DOHH2 (cell line): ENCODE results near the gene INF2.

ENCODE experiments used
- H3F3A ChIP-seq: fragments of 200-600 bp; sonication (generic), shearing (Covaris generic); 2 replicates; pipeline ENCODE4 v1.6.0; 2016; ENCODE audit warnings: antibody characterized with exemption, mild to moderate bottlenecking; ENCODE audit not compliant: control insufficient read depth, insufficient read depth
- H3K27ac ChIP-seq: fragments of 200-600 bp; sonication (generic); 2 replicates; pipeline ENCODE4 v1.5.1; 2014; ENCODE audit warnings: low read depth, mild to moderate bottlenecking, low read length, moderate library complexity
- H3K27me3 ChIP-seq: fragments of 200-600 bp; sonication (generic); 2 replicates; pipeline ENCODE4 v1.6.1; 2014; ENCODE audit warnings: mild to moderate bottlenecking, low read length, mixed read lengths; ENCODE audit not compliant: control insufficient read depth
- H3K36me3 ChIP-seq: fragments of 200-600 bp; sonication (generic); 2 replicates; pipeline ENCODE4 v1.6.1; 2014; ENCODE audit warnings: mild to moderate bottlenecking, low read length, moderate library complexity, mixed read lengths; ENCODE audit not compliant: control insufficient read depth
- H3K4me1 ChIP-seq: fragments of 200-600 bp; sonication (generic); 2 replicates; pipeline ENCODE4 v1.6.1; 2014; ENCODE audit warnings: mild to moderate bottlenecking, low read length, mixed read lengths; ENCODE audit not compliant: control insufficient read depth
- H3K4me2 ChIP-seq: fragments of 200-600 bp; sonication (generic); 2 replicates; pipeline ENCODE4 v1.6.0; 2014; ENCODE audit warnings: mild to moderate bottlenecking, low read length, moderate library complexity
- H3K4me3 ChIP-seq: fragments of 200-600 bp; sonication (generic); 2 replicates; pipeline ENCODE4 v1.5.1; 2014; ENCODE audit warnings: mild to moderate bottlenecking, low read length, mixed read lengths
- H3K79me2 ChIP-seq: fragments of 200-600 bp; sonication (generic); 2 replicates; pipeline ENCODE4 v1.6.1; 2014; ENCODE audit warnings: mild to moderate bottlenecking, low read length, mixed read lengths; ENCODE audit not compliant: control insufficient read depth
- H3K9me2 ChIP-seq: fragments of 200-600 bp; sonication (generic); replicated peaks from 2 replicates; pipeline ENCODE4 v1.6.1; 2014; ENCODE audit warnings: mild to moderate bottlenecking, low read length, mixed read lengths; ENCODE audit not compliant: control insufficient read depth
- H3K9me3 ChIP-seq: fragments of 200-600 bp; sonication (generic); 2 replicates; pipeline ENCODE4 v1.6.1; 2014; ENCODE audit warnings: antibody characterized with exemption, low read length, mixed read lengths; ENCODE audit not compliant: control insufficient read depth, insufficient read depth
- H4K20me1 ChIP-seq: fragments of 200-600 bp; sonication (generic); 2 replicates; pipeline ENCODE4 v1.6.0; 2014; ENCODE audit warnings: low read depth, mild to moderate bottlenecking, antibody characterized with exemption, low read length, moderate library complexity; ENCODE audit not compliant: control insufficient read depth, insufficient read depth
- CTCF ChIP-seq: fragments of 200-600 bp; sonication (generic); IDR thresholded peaks from one replicate; pipeline ENCODE4 v1.5.1; 2014; ENCODE audit warnings: antibody characterized with exemption, mild to moderate bottlenecking, low read depth, low read length; ENCODE audit not compliant: poor library complexity, severe bottlenecking
- EZH2phosphoT487 ChIP-seq: fragments of 200-600 bp; sonication (generic); IDR thresholded peaks from 2 replicates; pipeline ENCODE4 v1.6.1; 2017; ENCODE audit warnings: borderline replicate concordance, mild to moderate bottlenecking, antibody characterized with exemption, low read length, moderate library complexity, mixed read lengths

INF2 gene

GRCh38 chr14:104712881-104713734 lies 23.7 kb downstream of the INF2 start:
- TF ChIP-seq CTCF (no peak), EZH2phosphoT487 (no peak)
- Histone ChIP-seq H3F3A (no peaks in the 10 kb centered on the region), H3K27ac (no peak overlapping the region), H3K4me2 (no peak overlapping the region), H3K4me1 (no peaks in the 10 kb centered on the region), H3K4me3 (no peak overlapping the region), H3K9me2 (no peaks in the 10 kb centered on the region), H4K20me1 (no peaks in the 10 kb centered on the region), H3K36me3 (peaks cover 16% of the 10 kb centered on the region; the same call in 1 of the 2 replicates), H3K9me3 (no peaks in the 10 kb centered on the region), H3K79me2 (no peaks in the 10 kb centered on the region), H3K27me3 (no peaks in the 10 kb centered on the region)

GRCh38 chr14:104714066-104714465 lies 24.6 kb downstream of the INF2 start:
- H3K4me3 ChIP-seq = no peak overlapping the region
- no peak overlapping the region for H3K4me2 ChIP-seq
- H3K36me3 ChIP-seq = peaks cover 13% of the 10 kb centered on the region; the same call in 1 of the 2 replicates
- TF ChIP-seq EZH2phosphoT487 (no peak), CTCF (no peak)
- no peaks in the 10 kb centered on the region for H3K9me3 ChIP-seq
- H3K79me2 ChIP-seq = no peaks in the 10 kb centered on the region
- no peaks in the 10 kb centered on the region for H4K20me1 ChIP-seq
- H3F3A ChIP-seq = no peaks in the 10 kb centered on the region
- H3K9me2 ChIP-seq = no peaks in the 10 kb centered on the region
- no peak overlapping the region for H3K27ac ChIP-seq
- no peaks in the 10 kb centered on the region for H3K27me3 ChIP-seq
- no peaks in the 10 kb centered on the region for H3K4me1 ChIP-seq

- no peaks in the 10 kb centered on the region for H3K9me3 ChIP-seq
- no peak overlapping the region for H3K4me2 ChIP-seq
- no peaks in the 10 kb centered on the region for H3K4me1 ChIP-seq
- no peaks in the 10 kb centered on the region for H3K79me2 ChIP-seq
- no peak overlapping the region for H3K27ac ChIP-seq
- H4K20me1 ChIP-seq = no peaks in the 10 kb centered on the region
- no peak for TF ChIP-seq CTCF
- TF ChIP-seq EZH2phosphoT487 = no peak
- no peaks in the 10 kb centered on the region for H3K9me2 ChIP-seq
- no peaks in the 10 kb centered on the region for H3K27me3 ChIP-seq
- H3K36me3 ChIP-seq = peaks cover 10% of the 10 kb centered on the region; the same call in 1 of the 2 replicates
- no peaks in the 10 kb centered on the region for H3F3A ChIP-seq
- H3K4me3 ChIP-seq = no peak overlapping the region
Observed at GRCh38 chr14:104714681-104715080, 25.3 kb downstream of the INF2 start.
